Stimulated activated CD4-positive, alpha-beta T cell treated with anti-CD3 and anti-CD28 coated beads, Interleukin-4, amount 100 ng/mL, for 48 hours (primary cell): ENCODE measurements around the gene CAMSAP1.

Experiments used
- DNase-seq, 2 donors: peaks; one replicate each; pipeline ENCODE4 v3.0.0-alpha.2; 2020; ENCODE audit warnings: low read depth in 2 of 2

The CAMSAP1 gene

GRCh38 chr9:135839516-135839915 is 67.8 kb downstream of the CAMSAP1 start:
- no peak for DNase-seq

GRCh38 chr9:135835131-135835530 is 72.2 kb downstream of the CAMSAP1 start:
- DNase-seq, result no peak

GRCh38 chr9:135833864-135834263 is 73.5 kb downstream of the CAMSAP1 start:
- no peak for DNase-seq

GRCh38 chr9:135830496-135830895 is 76.8 kb downstream of the CAMSAP1 start:
- DNase-seq, result no peak

- DNase-seq, result no peak
Observed at GRCh38 chr9:135828656-135829055, 78.7 kb downstream of the CAMSAP1 start.

GRCh38 chr9:135827866-135828580 is 79.3 kb downstream of the CAMSAP1 start:
- no peak for DNase-seq

- no peak for DNase-seq
Observed at GRCh38 chr9:135827301-135827700, 80.0 kb downstream of the CAMSAP1 start.

- no peak for DNase-seq
Observed at GRCh38 chr9:135826188-135826545, 81.2 kb downstream of the CAMSAP1 start.

GRCh38 chr9:135825435-135826187 is 81.7 kb downstream of the CAMSAP1 start:
- DNase-seq, result no peak

- no peak for DNase-seq
Observed at GRCh38 chr9:135823036-135823435, 84.3 kb downstream of the CAMSAP1 start.

GRCh38 chr9:135822374-135822755 is 85.0 kb downstream of the CAMSAP1 start:
- DNase-seq, result no peak

- DNase-seq, result no peak
Observed at GRCh38 chr9:135821733-135822373, 85.5 kb downstream of the CAMSAP1 start.

- DNase-seq, result no peak
Observed at GRCh38 chr9:135821116-135821515, 86.2 kb downstream of the CAMSAP1 start.

GRCh38 chr9:135820661-135821060 is 86.7 kb downstream of the CAMSAP1 start:
- DNase-seq, result no peak

GRCh38 chr9:135819905-135820304 is 87.4 kb downstream of the CAMSAP1 start:
- DNase-seq, result no peak

- no peak for DNase-seq
Observed at GRCh38 chr9:135818718-135819475, 88.4 kb downstream of the CAMSAP1 start.

- DNase-seq, result no peak
Observed at GRCh38 chr9:135817951-135818717, 89.2 kb downstream of the CAMSAP1 start.

- no peak for DNase-seq
Observed at GRCh38 chr9:135816651-135816970, 90.7 kb downstream of the CAMSAP1 start.

GRCh38 chr9:135815830-135816650 is 91.3 kb downstream of the CAMSAP1 start:
- no peak for DNase-seq

GRCh38 chr9:135815413-135815812 is 91.9 kb downstream of the CAMSAP1 start:
- no peak for DNase-seq
